Measurements from ENCODE around the gene LINC00305.

DNA sequence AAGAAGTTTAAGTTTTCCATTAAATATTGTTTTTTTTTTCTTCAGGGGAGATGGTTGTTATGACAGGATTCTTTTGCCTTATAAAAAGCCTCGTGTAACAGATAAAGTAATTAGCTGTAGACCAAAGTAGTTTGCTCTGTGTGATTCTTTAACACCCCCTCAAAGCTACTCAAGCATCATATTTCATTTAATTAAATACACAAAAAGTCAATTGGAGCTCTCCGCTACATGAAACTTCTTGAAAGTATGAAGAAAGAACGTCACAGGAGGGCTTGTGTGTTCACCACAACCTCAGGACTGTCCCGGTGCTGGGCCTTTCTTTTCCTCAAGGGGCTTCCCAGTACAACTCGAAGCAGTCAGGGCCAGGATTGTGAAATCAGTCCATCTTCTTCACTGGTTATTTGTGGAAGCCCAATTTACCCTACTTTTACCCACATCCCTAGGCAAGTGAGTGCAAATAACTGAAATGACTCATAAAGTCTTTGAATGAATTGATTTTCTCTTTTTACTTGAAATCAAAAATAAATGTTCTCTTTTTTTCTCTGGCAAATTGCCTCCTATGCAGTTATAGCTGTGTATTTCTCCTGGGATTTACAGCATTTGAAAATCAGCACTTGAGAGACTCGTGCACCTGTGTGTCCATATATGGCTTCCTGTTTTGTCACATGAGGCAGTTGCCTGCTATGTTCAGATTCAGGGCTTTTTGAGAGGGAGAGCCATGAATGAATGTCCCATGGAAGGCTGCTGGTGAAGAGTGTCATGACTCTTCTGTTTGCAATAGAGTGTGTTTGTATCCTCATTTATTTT is 48.6 kb downstream of the LINC00305 start:
- TF ChIP-seq, protein P1, sequence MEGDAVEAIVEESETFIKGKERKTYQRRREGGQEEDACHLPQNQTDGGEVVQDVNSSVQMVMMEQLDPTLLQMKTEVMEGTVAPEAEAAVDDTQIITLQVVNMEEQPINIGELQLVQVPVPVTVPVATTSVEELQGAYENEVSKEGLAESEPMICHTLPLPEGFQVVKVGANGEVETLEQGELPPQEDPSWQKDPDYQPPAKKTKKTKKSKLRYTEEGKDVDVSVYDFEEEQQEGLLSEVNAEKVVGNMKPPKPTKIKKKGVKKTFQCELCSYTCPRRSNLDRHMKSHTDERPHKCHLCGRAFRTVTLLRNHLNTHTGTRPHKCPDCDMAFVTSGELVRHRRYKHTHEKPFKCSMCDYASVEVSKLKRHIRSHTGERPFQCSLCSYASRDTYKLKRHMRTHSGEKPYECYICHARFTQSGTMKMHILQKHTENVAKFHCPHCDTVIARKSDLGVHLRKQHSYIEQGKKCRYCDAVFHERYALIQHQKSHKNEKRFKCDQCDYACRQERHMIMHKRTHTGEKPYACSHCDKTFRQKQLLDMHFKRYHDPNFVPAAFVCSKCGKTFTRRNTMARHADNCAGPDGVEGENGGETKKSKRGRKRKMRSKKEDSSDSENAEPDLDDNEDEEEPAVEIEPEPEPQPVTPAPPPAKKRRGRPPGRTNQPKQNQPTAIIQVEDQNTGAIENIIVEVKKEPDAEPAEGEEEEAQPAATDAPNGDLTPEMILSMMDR (IDR thresholded peaks at IDR 0.05), result no peak
- no peak for TF ChIP-seq POLR2A (IDR thresholded peaks at IDR 0.05)

Measured in suprapubic skin (tissue), 3 donors.